Measurements from ENCODE around the gene OST4. TPM values are rescaled to one million over a fixed set of nuclear protein-coding genes. Genes with fewer than 3 reads are reported as not detected.

Gene OST4
- total RNA-seq, 1 donor from 2014 or later = 245 TPM

- no peak overlapping the region for H3K27ac Mint-ChIP-seq
- TF ChIP-seq, protein P1, sequence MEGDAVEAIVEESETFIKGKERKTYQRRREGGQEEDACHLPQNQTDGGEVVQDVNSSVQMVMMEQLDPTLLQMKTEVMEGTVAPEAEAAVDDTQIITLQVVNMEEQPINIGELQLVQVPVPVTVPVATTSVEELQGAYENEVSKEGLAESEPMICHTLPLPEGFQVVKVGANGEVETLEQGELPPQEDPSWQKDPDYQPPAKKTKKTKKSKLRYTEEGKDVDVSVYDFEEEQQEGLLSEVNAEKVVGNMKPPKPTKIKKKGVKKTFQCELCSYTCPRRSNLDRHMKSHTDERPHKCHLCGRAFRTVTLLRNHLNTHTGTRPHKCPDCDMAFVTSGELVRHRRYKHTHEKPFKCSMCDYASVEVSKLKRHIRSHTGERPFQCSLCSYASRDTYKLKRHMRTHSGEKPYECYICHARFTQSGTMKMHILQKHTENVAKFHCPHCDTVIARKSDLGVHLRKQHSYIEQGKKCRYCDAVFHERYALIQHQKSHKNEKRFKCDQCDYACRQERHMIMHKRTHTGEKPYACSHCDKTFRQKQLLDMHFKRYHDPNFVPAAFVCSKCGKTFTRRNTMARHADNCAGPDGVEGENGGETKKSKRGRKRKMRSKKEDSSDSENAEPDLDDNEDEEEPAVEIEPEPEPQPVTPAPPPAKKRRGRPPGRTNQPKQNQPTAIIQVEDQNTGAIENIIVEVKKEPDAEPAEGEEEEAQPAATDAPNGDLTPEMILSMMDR (IDR thresholded peaks at IDR 0.05; ENCODE audit: unreplicated experiment) = no peak
- DNase-seq (ENCODE audit: low spot score, unreplicated experiment) = no peak
- H3K4me3 Mint-ChIP-seq (ENCODE audit: low read depth) = no peak overlapping the region
- peaks cover 14% of the 10 kb centered on the region for H3K27me3 Mint-ChIP-seq
- no peaks in the 10 kb centered on the region for H3K4me1 Mint-ChIP-seq (ENCODE audit: low read depth)
- no peaks in the 10 kb centered on the region for H3K9me3 Mint-ChIP-seq (ENCODE audit: low read depth)
- H3K36me3 Mint-ChIP-seq (ENCODE audit: insufficient read depth) = no peaks in the 10 kb centered on the region
Observed at GRCh38 chr2:27109083-27109482, 37.6 kb upstream of the OST4 start.

DNA sequence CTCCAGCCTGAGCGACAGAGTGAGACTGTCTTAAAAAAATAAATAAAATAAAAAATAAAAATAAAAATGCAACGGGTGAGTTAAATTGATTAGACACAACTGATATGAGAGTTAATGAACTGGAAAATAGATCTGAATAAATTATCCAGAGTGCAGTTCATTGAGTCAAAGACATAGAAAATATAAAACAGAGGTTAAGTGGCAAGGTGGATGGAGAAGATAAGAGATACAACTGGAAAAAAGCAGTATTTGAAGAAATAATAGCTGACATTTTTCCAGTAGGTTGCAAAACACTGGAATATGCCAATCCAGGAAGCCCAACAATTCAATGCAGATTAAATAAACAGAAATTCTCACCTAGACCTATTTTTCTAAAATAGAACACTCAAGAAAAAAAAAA is 36.8 kb upstream of the OST4 start:
- no peak overlapping the region for H3K4me3 Mint-ChIP-seq (ENCODE audit: low read depth)

GRCh38 chr2:27105981-27106380 is 34.5 kb upstream of the OST4 start:
- TF ChIP-seq, protein P1 (IDR thresholded peaks at IDR 0.05; ENCODE audit: unreplicated experiment) = no peak
- Mint-ChIP-seq H3K27me3 (peaks cover 21% of the 10 kb centered on the region), H3K27ac (no peak overlapping the region), H3K9me3 (ENCODE audit: low read depth) (no peaks in the 10 kb centered on the region), H3K4me1 (ENCODE audit: low read depth) (no peaks in the 10 kb centered on the region), H3K36me3 (ENCODE audit: insufficient read depth) (no peaks in the 10 kb centered on the region), H3K4me3 (ENCODE audit: low read depth) (no peak overlapping the region)
- no peak for DNase-seq (ENCODE audit: low spot score, unreplicated experiment)

More for the DNA sequence above, 36.8 kb upstream of the OST4 start:
- Mint-ChIP-seq H3K27me3 (peaks cover 16% of the 10 kb centered on the region), H3K27ac (no peak overlapping the region), H3K4me1 (ENCODE audit: low read depth) (no peaks in the 10 kb centered on the region), H3K36me3 (ENCODE audit: insufficient read depth) (no peaks in the 10 kb centered on the region), H3K9me3 (ENCODE audit: low read depth) (no peaks in the 10 kb centered on the region)
- TF ChIP-seq, protein P1 (IDR thresholded peaks at IDR 0.05; ENCODE audit: unreplicated experiment) = no peak
- DNase-seq (ENCODE audit: low spot score, unreplicated experiment) = no peak

GRCh38 chr2:27102329-27102728 is 30.9 kb upstream of the OST4 start:
- Mint-ChIP-seq H3K27ac (no peak overlapping the region), H3K36me3 (ENCODE audit: insufficient read depth) (no peaks in the 10 kb centered on the region), H3K27me3 (peaks cover 21% of the 10 kb centered on the region), H3K9me3 (ENCODE audit: low read depth) (no peaks in the 10 kb centered on the region), H3K4me3 (ENCODE audit: low read depth) (no peak overlapping the region), H3K4me1 (ENCODE audit: low read depth) (no peaks in the 10 kb centered on the region)
- TF ChIP-seq, protein P1 (IDR thresholded peaks at IDR 0.05; ENCODE audit: unreplicated experiment) = no peak
- DNase-seq (ENCODE audit: low spot score, unreplicated experiment) = no peak

DNA sequence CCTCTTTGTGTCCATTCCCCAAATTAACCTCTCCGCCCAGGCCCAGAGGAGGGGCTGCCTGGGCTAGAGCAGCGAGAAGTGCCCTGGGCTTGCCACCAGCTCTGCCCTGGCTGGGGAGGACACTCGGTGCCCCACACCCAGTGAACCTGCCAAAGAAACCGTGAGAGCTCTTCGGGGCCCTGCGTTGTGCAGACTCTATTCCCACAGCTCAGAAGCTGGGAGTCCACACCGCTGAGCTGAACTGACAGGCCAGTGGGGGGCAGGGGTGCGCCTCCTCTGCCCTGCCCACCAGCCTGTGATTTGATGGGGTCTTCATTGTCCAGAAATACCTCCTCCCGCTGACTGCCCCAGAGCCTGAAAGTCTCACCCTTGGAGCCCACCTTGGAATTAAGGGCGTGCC is 28.6 kb upstream of the OST4 start:
- H3K4me3 Mint-ChIP-seq (ENCODE audit: low read depth) = no peak overlapping the region
- H3K27ac Mint-ChIP-seq = no peak overlapping the region
- DNase-seq (ENCODE audit: low spot score, unreplicated experiment) = no peak
- H3K27me3 Mint-ChIP-seq = peaks cover 14% of the 10 kb centered on the region
- TF ChIP-seq, protein P1 (IDR thresholded peaks at IDR 0.05; ENCODE audit: unreplicated experiment) = no peak
- no peaks in the 10 kb centered on the region for H3K9me3 Mint-ChIP-seq (ENCODE audit: low read depth)
- H3K4me1 Mint-ChIP-seq (ENCODE audit: low read depth) = peaks cover 6% of the 10 kb centered on the region
- no peaks in the 10 kb centered on the region for H3K36me3 Mint-ChIP-seq (ENCODE audit: insufficient read depth)

Measured in progenitor cell of endocrine pancreas (in vitro differentiated cells).